Keratinocyte (primary cell): ENCODE measurements around the gene TTC13. TPM values are rescaled to one million over a fixed set of nuclear protein-coding genes. Genes with fewer than 3 reads are reported as not detected.

ENCODE experiments used
- DNase-seq: peaks from one replicate; pipeline ENCODE4 v3.0.0-alpha.2; 2011; ENCODE audit warnings: low read depth, missing footprints, low spot score
- FAIRE-seq: peaks from 2 replicates; lab custom pipeline; 2011; peaks lifted over from hg19 to GRCh38; lab: Jason Lieb, UNC
- H2AFZ ChIP-seq: 2 replicates; pipeline ENCODE4 v1.6.0; 2012; ENCODE audit warnings: low read length, control low read depth, inconsistent platforms; ENCODE audit not compliant: control insufficient read depth
- H3K27ac ChIP-seq: 2 replicates; pipeline ENCODE4 v1.5.1; 2011; ENCODE audit warnings: low read length; ENCODE audit not compliant: control insufficient read depth, insufficient read depth
- H3K27me3 ChIP-seq: 3 replicates; pipeline ENCODE4 v1.6.0; 2011; ENCODE audit warnings: low read length; ENCODE audit not compliant: control insufficient read depth, insufficient read depth; ENCODE audit errors: extremely low read depth
- H3K36me3 ChIP-seq, 2 experiments: 2 replicates in 1 of 2; 3 replicates in 1 of 2; pipeline ENCODE4 v1.5.1; 2011; ENCODE audit warnings: low read length in 2 of 2, mild to moderate bottlenecking in 1 of 2; ENCODE audit not compliant: control insufficient read depth in 2 of 2, insufficient read depth in 2 of 2; ENCODE audit errors: extremely low read depth in 1 of 2
- H3K4me1 ChIP-seq: 3 replicates; pipeline ENCODE4 v1.5.1; 2011; ENCODE audit warnings: low read length; ENCODE audit not compliant: control insufficient read depth, insufficient read depth; ENCODE audit errors: extremely low read depth
- H3K4me2 ChIP-seq: 3 replicates; pipeline ENCODE4 v1.6.0; 2011; ENCODE audit warnings: low read depth, low read length; ENCODE audit not compliant: control insufficient read depth, insufficient read depth; ENCODE audit errors: extremely low read depth
- H3K4me3 ChIP-seq, 3 experiments: fragments of 200-600 bp in 1 of 3; sonication (generic) in 1 of 3; 2 replicates in 2 of 3; 3 replicates in 1 of 3; pipeline ENCODE4 v1.5.1; 2011 to 2016; ENCODE audit warnings: low read length in 3 of 3, mild to moderate bottlenecking in 3 of 3, control low read depth in 2 of 3, inconsistent platforms in 1 of 3, low read depth in 1 of 3, mixed read lengths in 1 of 3, mixed run types in 1 of 3, moderate library complexity in 1 of 3; ENCODE audit not compliant: control insufficient read depth in 2 of 3, insufficient read depth in 2 of 3; ENCODE audit errors: extremely low read depth in 1 of 3
- H3K79me2 ChIP-seq: 2 replicates; pipeline ENCODE4 v1.6.0; 2012; ENCODE audit warnings: low read length; ENCODE audit not compliant: control insufficient read depth, insufficient read depth
- H3K9ac ChIP-seq: 3 replicates; pipeline ENCODE4 v1.6.0; 2011; ENCODE audit warnings: low read length; ENCODE audit not compliant: control insufficient read depth, insufficient read depth; ENCODE audit errors: extremely low read depth
- H3K9me1 ChIP-seq: 3 replicates; pipeline ENCODE4 v1.6.0; 2011; ENCODE audit warnings: low read length; ENCODE audit not compliant: control insufficient read depth, insufficient read depth; ENCODE audit errors: extremely low read depth
- H3K9me3 ChIP-seq: 2 replicates; pipeline ENCODE4 v1.5.1; 2012; ENCODE audit warnings: low read depth, low read length; ENCODE audit not compliant: control insufficient read depth
- H4K20me1 ChIP-seq: 3 replicates; pipeline ENCODE4 v1.6.0; 2011; ENCODE audit warnings: low read length; ENCODE audit not compliant: control insufficient read depth, insufficient read depth; ENCODE audit errors: extremely low read depth
- CTCF ChIP-seq, 3 experiments: IDR thresholded peaks in 1 of 3; conservative IDR thresholded peaks in 1 of 3; optimal IDR thresholded peaks in 1 of 3; 2 replicates in 2 of 3; 3 replicates in 1 of 3; pipeline versions ENCODE3 to v1.5.1; 2011; ENCODE audit warnings: low read length in 3 of 3, mild to moderate bottlenecking in 3 of 3, moderate library complexity in 2 of 3, control low read depth in 1 of 3, inconsistent platforms in 1 of 3; ENCODE audit not compliant: insufficient read depth in 2 of 3; ENCODE audit errors: extremely low read depth in 1 of 3
- EZH2 ChIP-seq: IDR thresholded peaks from one replicate; pipeline ENCODE4 v1.6.1; 2012; ENCODE audit warnings: inconsistent platforms, mild to moderate bottlenecking, low read length, moderate library complexity
- dilution Hi-C: fragments of 300-500 bp; cut with MboI; formaldehyde crosslinking; loops from one replicate; pipeline ENCODE4 v1.7.0; 2020; ENCODE audit warnings: low sequenced_read_pairs; ENCODE audit not compliant: extremely low pct_ligation_motif_present
- polyA plus RNA-seq, 5 experiments: library from polyadenylated mRNA; depleted of rRNA in 3 of 5; stranded (reverse) in 3 of 5; stranded (forward) in 1 of 5; unstranded in 1 of 5; fragments of >200 nt; gene quantifications; 1 replicate in 1 of 5; 2 replicates in 3 of 5; 3 replicates in 1 of 5; pipeline versions ENCODE4 v1.2.1 to v1.2.3, GENCODE V29; 2011 to 2012; ENCODE audit warnings: missing spikeins in 2 of 5, low read depth in 1 of 5, low replicate concordance in 1 of 5

The TTC13 gene
- polyA plus RNA-seq, 1 donor (not counting 4 experiments of a cell fraction or from before 2014, with no cell fraction given): 8.3 TPM

GRCh38 chr1:231027136-231027925 lies 48.7 kb upstream of the TTC13 start:
- H3K79me2 ChIP-seq: peaks cover 16% of the 10 kb centered on the region
- no peak overlapping the region for H3K27ac ChIP-seq
- DNase-seq: no peak
- TF ChIP-seq EZH2 (no peak), CTCF (optimal IDR thresholded peaks at IDR 0.05 in 1 of 3, IDR thresholded peaks at IDR 0.05 in 1 of 3, conservative IDR thresholded peaks at IDR 0.05 in 1 of 3; ENCODE audit: extremely low read depth in 1 of 3, insufficient read depth in 2 of 3, low read length in 3 of 3) (no peak)
- H3K9ac ChIP-seq: no peak overlapping the region
- no peaks in the 10 kb centered on the region for H3K9me1 ChIP-seq
- no peak overlapping the region for H3K4me2 ChIP-seq
- no peaks in the 10 kb centered on the region for H3K27me3 ChIP-seq
- no peaks in the 10 kb centered on the region for H4K20me1 ChIP-seq
- peaks cover 8% of the 10 kb centered on the region for H3K4me1 ChIP-seq
- H2AFZ ChIP-seq: no peak overlapping the region
- H3K36me3 ChIP-seq: peaks cover 0 to 4% of the 10 kb centered on the region in 2 experiments
- no peak overlapping the region for H3K4me3 ChIP-seq
- H3K9me3 ChIP-seq: no peaks in the 10 kb centered on the region
- no peak for FAIRE-seq
- dilution Hi-C loops: no loop called here

- Histone ChIP-seq H3K79me2 (peaks cover 14% of the 10 kb centered on the region), H3K4me2 (no peak overlapping the region), H4K20me1 (no peaks in the 10 kb centered on the region), H3K9me3 (no peaks in the 10 kb centered on the region), H2AFZ (no peak overlapping the region), H3K36me3 (peaks cover 0 to 4% of the 10 kb centered on the region in 2 experiments), H3K4me3 (no peak overlapping the region), H3K9ac (no peak overlapping the region), H3K9me1 (no peaks in the 10 kb centered on the region), H3K27ac (no peak overlapping the region), H3K4me1 (peaks cover 8% of the 10 kb centered on the region), H3K27me3 (no peaks in the 10 kb centered on the region)
- dilution Hi-C loops: no loop called here
- FAIRE-seq (no peak), DNase-seq (no peak)
- no peak for TF ChIP-seq CTCF (optimal IDR thresholded peaks at IDR 0.05 in 1 of 3, IDR thresholded peaks at IDR 0.05 in 1 of 3, conservative IDR thresholded peaks at IDR 0.05 in 1 of 3; ENCODE audit: extremely low read depth in 1 of 3, insufficient read depth in 2 of 3, low read length in 3 of 3)
- no peak for TF ChIP-seq EZH2
Measured at GRCh38 chr1:231026576-231026975, 47.9 kb upstream of the TTC13 start.
